Stimulated activated CD4-positive, alpha-beta T cell treated with anti-CD3 and anti-CD28 coated beads, Interleukin-12 subunit alpha, Interleukin-12 subunit beta, amount 100 ng/mL, for 4 hours (primary cell): ENCODE results near the gene SECISBP2L.
"Not testable (repeated sequence)": the region's sequence is repeated elsewhere in the genome, so short reads cannot be mapped to it uniquely, and the experiment has no call there.

Source experiments
- DNase-seq: peaks from one replicate; pipeline ENCODE4 v3.0.0-alpha.2; 2020

SECISBP2L gene

DNA sequence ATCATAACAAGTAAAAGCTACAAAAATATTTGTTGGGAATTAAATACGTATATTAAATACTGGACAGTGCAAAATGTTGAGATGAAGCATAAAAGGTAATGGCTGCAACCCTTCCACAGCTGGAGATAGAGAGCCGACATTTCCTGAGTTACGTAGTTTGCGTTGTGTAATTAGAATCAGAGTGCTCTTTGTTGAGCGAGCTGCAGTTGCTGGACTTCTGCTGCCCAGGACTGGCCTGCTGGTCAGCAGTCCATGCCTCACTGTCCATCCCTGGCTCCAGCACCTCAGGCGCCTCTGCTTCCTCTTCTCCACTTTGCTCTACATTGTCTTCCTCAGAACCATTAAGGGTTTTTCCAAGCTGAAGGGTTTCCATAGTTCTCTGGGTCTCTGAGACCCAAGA lies 54.1 kb downstream of the SECISBP2L start:
- no peak for DNase-seq

DNA sequence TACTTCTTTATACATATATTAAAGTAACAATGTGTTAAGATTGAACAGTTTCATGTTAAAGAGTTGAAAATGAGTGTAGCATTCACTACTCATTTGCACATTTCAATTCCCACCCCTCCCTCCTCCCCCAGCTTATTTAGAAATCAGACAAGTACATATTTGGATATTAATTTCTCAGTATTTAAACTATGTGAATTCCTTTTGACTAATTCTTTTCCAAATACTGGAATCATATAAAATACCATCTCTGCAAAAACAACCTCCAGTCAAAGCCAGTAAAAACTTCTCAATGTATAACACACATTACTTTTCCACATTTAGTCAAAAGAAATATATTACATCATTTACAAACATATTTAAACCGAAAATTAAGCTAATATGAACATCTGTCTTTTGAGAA lies 57.1 kb downstream of the SECISBP2L start:
- DNase-seq: no peak

DNA sequence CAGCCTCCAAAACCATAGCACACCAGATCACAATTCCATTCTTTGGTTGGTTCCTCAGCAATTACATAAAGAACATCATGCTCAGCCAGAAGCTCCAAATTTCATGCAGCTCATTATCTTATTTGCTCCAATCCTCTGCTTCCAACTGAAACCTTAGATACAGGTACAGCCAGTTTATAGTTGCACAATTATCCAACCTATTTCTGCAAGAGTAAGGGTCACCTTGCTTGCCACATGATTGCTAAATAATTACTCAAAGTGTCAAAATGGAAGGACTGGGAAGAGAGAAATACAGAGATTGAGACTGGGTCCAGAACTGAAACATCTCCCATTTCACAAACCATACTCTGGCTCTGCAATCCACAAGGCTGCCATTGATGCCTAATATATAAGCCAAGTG lies 59.1 kb downstream of the SECISBP2L start:
- DNase-seq: no peak

DNA sequence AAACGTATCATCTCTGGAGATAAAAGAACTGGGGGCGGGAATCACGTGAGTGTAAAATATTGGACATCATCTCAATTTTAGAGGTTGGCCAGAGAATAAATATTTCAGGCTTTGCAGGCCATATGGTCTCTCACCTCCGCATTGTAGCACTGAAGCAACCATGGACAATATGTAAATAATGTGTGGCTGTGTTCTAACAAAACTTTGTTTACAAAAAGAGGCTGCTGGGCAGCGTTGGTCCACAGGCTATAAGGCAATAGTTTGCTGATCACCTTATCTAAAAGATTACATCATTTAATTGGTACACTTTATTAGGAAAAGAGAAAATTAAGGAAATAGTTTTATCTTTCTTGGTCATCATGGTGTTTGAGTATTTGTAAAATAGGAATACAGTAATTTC lies 60.0 kb downstream of the SECISBP2L start:
- no peak for DNase-seq

DNA sequence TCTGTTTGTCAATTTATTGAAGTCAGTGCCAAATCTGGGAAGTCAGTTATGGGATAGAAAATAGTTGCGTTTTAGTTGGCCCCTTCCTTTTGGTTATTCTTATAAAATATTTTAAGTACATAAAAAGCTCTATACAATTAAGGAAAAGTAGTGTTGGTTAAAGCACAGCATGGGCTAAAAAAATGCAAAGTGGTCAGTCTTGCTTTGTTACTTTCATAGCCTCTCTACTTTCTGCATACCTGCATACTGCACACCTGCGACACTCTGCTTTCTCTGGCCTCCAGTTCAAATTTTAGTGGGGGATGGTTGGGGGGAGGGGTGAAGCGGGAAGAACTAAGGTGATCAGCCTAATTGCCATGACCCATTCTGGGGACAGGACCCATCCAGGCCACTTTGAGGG lies 60.7 kb downstream of the SECISBP2L start:
- DNase-seq: no peak

DNA sequence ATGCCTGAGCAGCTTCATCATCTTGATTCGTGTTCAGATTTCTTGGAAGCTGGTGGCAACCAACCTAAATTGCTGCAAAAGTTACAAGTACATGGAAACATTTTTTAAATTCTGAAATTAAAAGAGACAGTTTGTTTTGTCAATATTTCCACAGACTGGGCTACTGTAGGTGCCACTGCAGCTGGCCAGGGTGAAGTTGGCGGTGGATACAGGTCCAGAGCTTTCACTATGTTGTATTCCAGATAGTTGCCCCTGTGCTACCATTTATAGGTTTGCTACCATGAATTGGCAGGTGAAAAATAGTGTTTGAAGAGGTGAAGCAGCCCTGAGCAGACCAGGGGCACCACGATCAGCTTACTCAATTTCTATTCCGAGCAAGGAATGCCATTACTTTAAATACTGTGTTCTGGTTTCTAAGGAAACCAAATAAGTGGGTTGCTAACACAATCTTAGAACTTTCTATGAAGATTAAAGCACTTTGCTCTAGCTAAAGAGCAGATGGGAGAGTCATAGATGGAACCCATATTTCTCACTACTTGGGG lies 61.4 kb downstream of the SECISBP2L start:
- DNase-seq: no peak

DNA sequence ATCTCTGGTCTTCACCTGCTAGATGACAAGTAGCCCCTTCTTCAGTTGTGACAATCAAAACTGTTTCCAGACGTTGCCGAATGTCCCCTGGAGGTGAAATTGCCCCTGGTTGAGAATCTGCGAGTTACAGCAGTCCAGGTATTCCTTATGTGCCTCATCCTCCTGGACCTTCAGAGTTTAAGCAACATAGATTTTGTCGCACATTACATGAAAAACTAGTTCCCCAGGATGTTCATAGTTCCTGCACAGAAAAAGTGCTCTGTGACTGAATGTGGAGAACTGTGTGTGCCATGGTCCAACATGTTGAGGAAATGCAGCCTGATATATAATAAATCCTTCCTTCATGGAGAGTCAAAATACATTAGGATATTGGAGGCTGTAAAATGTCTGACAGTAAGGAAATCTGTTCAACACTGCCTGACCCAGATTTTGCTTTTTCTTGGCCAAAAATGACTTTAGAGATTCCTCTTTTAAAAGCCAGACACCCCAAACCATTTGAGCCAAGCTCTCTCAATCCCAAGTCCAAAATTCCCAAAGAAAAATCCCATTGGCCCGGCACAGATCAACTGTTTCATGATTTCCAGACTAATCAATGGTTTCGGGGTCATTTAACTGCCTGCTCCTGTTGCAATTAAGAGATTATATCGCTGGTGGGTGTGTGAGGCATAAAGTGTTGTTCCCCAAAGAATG lies 62.1 kb downstream of the SECISBP2L start:
- no peak for DNase-seq

DNA sequence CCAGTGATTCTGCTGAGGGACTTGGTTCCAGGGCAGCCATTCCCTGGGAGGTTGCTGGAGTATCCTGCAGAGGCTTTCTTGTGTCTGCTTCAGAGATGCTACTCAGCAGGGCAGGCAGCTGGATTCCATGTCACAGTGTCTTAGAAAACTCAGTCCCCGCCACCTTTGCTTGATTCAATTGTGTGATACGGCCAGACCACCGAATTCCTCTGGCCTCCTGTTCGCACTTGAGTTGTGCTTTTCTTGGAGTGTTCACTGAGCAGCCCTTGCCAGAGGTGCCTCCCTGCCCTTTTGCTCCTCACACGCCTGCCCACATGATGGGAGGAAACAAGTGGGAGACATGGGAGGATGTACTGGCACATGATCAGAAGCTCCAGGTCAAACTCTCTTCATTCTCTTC lies 62.9 kb downstream of the SECISBP2L start:
- DNase-seq: no peak

DNA sequence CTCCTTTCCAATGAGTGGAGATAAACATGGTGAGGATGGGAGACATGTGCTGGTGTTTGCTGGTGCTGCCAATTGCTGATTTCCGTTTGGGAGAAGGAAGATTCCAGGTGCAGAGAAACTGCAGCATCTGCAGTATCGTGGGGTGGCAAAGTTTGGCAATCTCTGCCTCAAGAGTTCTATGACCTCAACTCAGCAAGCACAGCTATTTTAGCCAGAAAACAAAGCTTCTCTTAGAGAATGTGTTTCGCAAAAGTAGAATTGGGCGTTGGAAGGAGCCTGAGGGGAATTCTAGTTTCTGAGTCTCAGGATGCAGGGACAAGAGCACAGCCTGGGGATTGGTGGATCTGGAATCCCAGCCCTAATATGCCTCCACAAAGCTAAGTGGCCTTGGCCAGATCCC lies 64.3 kb downstream of the SECISBP2L start:
- DNase-seq: no peak

DNA sequence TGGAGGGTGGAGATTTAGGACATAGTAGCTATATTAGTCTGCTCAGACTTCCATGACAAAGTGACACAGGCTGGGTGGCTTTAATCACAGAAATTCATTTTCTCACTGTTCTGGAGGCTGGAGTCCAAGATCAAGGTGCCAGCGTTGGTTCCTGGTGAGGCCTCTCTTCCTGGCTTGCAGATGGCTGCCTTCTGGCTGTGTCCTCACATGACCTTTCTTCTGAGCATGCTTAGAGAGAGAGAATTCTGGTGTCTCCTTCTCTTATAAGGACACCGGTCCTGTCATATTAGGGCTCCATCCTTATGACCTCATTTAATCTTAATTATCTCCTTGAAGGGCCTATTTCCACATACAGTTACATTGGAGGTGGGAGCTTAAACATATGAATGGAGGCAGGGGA lies 67.6 kb downstream of the SECISBP2L start:
- no peak for DNase-seq

DNA sequence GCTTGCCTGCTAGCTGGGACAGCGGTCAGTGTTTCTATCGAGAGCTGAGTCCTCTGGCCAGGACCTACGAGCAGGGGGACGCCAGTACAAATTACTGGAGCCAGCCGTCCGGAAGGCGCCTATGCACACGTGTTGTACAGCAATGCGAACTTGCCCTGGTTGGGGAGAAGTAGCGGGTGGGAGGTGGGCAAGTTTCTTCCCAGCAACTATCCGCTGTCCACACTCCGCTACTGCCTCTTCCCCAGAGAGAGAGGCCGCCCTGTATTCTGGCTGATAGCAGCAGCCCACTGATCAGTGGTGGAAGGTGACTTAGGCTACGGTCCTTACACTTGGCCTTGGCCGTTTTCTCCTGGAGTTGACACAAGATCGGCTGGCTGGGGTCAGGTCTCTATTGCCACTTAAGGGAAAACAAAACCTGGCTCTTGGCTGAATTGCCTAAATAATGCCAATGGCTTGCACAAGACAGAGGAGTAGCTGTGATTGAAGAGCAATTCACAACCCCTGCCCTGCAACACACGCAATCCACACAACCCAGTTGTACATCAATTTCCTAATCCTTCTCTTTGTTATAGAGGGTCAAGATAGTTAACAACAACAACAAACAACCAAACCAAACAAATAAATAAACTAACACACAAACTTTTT lies 69.7 kb downstream of the SECISBP2L start:
- DNase-seq: no peak

DNA sequence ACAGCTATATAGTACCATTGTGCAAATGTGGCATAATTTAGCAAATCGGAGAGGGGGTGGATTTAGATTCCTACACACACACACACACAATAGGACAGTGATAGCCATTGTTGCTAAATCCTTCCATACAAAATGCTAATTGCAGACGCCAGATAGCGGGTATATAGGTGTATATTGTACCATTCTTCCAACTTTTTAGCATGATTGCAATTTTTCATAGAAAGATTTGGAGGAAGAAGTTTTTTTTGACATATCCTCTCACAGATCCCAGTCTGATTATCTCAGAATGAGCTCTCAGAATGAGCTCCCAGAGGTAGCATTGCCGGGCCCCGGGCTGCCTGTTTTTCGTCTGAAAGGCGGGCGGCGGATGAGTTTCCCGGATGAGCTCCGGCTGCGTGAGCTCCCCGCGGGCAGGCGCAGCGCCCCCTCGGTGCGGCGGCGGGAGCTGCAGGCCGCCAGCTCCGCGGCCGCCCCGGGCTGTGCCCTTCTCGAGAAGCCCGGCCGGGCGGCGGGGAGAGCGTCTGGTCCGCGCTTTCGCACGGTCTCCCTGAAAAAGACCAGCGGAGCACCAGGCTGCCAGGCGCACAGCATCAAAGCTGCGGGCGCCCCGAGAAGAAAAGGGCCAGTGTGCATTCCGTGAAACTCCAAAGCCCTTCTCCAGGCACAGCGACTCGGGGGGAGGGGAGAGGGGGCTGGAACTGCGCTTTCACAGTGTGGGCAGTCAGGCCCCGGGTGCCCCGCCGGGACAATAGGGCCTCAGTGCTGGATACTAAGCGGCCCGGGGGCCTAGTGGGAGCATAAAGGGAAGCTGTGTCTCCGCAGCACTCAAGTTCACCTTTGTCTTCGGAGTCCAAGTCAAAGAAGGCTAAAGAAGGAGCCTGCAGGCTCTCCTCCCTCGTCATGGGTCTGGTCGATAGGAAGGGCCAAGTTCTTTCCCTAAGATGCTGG lies 70.5 kb downstream of the SECISBP2L start:
- DNase-seq: peak; percentile 73

DNA sequence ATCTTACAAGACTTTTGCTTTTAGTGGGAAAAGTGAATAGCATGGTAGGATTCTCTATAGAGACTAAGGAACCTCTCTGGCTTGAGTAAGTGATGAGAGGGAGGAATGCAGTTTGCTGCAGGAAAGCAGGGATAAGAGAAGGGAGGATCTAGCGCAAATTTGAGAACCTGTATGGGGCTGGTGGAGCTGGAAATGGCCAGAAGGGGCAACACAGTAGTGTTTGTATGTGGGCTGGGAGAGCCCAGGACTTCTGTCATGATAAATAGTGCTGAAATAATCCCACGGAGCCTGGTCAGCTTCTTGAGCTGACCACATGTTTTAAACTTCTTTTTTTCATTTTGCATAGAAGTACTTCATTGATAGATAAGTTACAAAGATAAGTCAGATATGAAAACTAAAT lies 71.4 kb downstream of the SECISBP2L start:
- DNase-seq: no peak

DNA sequence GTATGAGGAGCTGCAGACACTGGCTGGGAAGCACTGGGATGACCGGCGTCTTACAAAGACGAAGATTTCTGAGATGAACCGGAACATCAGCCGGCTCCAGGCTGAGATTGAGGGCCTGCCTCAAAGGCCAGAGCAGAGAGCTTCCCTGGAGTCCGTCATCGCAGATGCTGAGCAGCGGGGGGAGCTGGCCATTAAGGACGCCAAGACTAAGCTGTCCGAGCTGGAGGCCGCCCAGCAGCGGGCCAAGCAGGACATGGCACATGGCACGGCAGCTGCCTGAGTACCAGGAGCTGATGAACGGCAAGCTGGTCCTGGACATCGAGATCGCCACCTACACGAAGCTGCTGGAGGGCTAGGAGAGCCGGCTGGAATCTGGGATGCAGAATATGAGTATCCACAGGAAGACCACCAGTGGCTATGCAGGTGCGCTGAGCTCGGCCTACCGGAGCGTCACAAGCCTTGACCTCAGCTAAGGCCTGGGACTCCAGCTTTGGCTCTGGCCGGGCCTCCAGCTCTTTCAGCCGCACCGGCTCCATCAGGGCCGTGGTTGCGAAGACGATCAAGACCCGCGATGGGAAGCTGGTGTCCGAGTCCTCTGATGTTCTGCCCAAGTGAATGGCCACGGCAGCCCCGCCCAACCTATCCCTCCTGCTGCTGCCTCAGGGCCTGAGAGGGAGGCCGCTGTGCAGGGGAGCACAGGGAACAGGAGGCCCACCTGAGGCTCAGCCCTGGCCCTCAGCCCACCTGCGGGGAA lies 73.3 kb downstream of the SECISBP2L start:
- DNase-seq: no peak

DNA sequence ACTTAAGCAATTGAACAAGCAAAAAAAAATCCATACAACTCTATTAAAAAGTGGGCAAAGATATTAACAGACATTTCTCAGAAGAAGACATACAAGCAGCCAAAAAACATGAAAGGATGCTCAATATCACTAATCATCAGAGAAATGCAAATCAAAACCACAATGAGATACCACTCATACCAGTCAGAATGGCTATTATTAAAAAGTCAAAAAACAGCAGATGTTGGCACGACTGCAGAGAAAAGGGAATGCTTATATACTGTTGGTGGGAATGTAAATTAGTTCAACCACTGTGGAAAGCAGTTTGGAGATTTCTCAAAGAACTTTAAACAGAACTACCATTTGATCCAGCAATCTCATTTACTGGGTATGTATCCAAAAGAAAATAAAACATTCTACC lies 75.3 kb downstream of the SECISBP2L start:
- not testable (repeated sequence) for DNase-seq

DNA sequence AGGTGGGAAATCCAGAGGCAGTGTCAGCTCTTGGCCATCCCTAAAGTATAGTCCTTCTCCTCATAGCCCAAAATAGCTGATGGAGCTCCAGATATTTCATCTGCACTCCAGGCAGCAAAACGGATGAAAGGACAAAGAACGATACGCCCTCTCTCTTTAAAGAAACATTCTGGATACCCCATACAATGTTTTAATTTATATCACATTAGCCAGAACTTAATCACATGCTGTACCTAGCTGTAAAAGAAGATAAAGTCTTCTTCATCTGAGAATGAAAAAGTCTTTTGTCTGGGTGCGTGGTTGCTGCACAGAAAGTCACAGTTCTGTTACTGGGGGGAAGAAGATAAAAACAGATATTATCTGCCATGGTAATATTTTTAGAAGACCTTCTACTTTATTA lies 78.2 kb downstream of the SECISBP2L start:
- DNase-seq: no peak

DNA sequence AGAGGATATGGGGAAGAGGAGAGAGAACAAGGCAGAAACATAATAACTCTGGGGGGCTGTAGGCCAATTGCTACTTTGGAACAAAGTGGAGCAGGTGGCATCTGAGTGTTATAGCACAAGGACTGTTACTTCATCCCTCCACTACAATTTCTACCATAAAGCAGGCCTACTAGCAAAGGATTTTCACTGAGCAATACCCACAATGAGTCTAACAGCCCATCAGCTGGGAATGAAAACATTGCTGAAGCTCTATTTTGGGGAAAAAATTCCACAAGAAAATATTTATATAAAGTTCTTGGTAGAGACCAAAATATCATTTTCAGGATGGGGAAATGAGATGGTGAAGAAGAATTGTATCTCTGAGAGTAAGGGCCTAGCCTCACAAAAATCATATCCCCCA lies 78.9 kb downstream of the SECISBP2L start:
- no peak for DNase-seq

DNA sequence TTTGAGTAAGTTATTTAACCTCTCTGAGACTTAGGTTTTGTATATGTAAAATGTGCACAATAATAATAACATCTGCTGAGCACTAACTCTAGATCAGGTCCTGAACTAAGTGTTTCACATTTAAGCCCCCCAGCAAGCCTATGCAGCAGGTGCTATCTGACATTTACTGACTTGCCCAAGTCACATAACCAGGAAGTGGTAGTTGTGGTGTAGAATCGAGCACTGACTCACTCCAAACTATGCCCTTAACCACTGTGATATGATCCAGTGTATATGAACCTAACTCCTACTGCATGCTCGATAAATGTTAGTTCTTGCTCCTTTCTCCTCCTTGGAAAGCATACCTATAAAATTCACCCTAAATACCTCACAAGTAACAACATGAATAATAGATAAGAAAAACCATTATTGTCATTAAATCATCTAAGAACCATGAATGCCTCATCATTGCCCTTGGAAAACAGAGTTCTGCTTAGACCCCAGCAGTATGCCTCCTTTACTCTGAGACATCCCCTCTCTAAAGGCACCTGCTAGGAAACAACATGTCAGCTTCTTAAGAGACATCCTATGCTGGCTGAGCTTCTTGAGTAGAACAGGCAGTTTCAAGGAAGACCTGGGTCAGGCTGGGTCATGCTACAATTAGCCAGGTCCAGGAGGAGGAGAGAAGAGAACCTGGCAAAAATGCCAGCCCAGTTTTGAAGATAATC lies 79.5 kb downstream of the SECISBP2L start:
- DNase-seq: no peak

DNA sequence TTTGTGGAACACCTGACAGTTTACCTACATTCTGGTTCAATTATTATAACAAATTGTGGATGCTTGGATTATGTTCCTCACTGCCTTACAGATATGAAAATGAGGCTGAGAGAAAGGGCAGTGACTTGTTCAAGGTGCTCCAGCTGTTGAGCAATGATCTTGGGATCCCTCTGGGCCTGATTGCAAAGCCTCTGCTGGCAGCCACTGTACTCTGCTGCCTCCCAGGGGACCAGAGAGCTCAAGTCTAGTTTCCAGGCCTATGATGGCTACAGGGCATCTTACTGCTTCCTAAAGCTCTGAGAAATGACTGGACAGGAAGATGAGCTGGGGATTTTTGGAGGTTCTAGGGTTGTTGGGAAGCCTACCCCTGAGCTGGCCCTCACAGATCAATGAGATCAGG lies 80.3 kb downstream of the SECISBP2L start:
- no peak for DNase-seq

DNA sequence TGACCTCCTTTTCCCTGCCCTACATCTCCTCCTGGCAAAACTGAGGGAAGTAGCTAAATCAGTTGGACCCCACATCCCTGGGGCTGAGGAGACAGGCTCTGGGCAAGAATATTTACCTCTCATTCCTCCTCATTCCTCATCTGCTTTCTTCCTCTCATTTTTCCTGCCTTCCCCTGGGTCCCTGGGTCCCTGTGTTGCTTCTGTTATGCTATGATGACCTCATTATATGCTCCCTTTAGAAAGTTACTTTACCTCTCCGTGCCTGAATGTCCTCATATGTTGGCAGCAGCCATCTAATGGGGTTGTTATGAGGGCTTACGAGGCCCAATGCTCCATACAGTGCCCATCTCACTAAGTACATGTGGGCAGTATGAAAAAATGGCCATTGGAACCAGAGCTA lies 81.3 kb downstream of the SECISBP2L start:
- no peak for DNase-seq

DNA sequence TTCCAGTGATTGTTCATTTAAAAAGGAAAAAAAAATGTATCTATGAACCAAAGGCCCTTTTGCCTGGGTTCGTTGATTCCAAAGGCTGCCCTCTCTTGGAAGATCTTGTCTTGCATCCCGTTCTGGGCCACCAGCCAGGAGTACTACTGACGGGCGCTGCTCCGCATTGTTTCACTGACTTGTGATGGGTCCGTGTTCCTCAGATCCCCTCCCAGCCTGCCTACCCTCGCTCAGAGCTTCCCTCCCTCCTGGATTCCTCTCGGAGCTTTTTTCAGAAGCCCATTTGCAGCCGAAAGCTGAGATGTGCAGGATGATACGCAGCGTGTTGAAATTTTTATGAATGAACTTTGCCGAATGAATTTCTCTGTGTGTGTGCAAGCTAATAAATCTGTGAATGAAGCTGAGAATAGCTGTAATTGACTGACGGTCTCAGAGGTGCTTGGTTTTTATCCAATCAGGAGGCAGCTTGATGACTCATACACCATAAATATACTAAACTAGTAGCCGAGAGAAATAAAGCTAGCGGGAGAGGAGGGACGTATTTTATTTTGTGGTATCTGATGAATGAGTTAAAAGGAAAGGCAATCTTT lies 82.6 kb downstream of the SECISBP2L start, which contains the start of gene SHC4:
Gene SHC4, minus strand, starts transcription at position 396 of the 590 bp plus-strand sequence. CDS start 904 bp downstream, outside the sequence.
- no peak for DNase-seq
